HG03565 (cell line): ENCODE data around the gene PCSK9.

Experiments used
- ATAC-seq: cut with Tn5 transposase; IDR thresholded peaks from one replicate; pipeline ENCODE4 v1.9.1; 2021; ENCODE audit warnings: mild to moderate bottlenecking, moderate library complexity; ENCODE audit not compliant: unreplicated experiment

PCSK9 gene

GRCh38 chr1:55057270-55057955 is 18.1 kb downstream of the PCSK9 start:
- ATAC-seq, result no peak

GRCh38 chr1:55057956-55058298 is 18.6 kb downstream of the PCSK9 start:
- no peak for ATAC-seq

GRCh38 chr1:55059302-55060132 is 20.2 kb downstream of the PCSK9 start:
- no peak for ATAC-seq

GRCh38 chr1:55060133-55060999 is 21.0 kb downstream of the PCSK9 start:
- no peak for ATAC-seq

- ATAC-seq, result no peak
Observed at GRCh38 chr1:55061000-55061705, 21.8 kb downstream of the PCSK9 start.

GRCh38 chr1:55061706-55062321 is 22.5 kb downstream of the PCSK9 start:
- ATAC-seq, result no peak

- ATAC-seq, result no peak
Observed at GRCh38 chr1:55062801-55063576, 23.6 kb downstream of the PCSK9 start.

GRCh38 chr1:55063577-55063942 is 24.2 kb downstream of the PCSK9 start:
- ATAC-seq, result no peak

GRCh38 chr1:55064071-55064581 is 24.8 kb downstream of the PCSK9 start:
- peak; percentile 56 for ATAC-seq

GRCh38 chr1:55064861-55065263 is 25.5 kb downstream of the PCSK9 start:
- ATAC-seq, result no peak

- ATAC-seq, result no peak
Observed at GRCh38 chr1:55065648-55066047, 26.3 kb downstream of the PCSK9 start.

- ATAC-seq, result no peak
Observed at GRCh38 chr1:55067022-55067778, 27.9 kb downstream of the PCSK9 start.

- no peak for ATAC-seq
Observed at GRCh38 chr1:55067914-55068313, 28.6 kb downstream of the PCSK9 start.

GRCh38 chr1:55068638-55069037 is 29.3 kb downstream of the PCSK9 start:
- no peak for ATAC-seq

GRCh38 chr1:55069280-55069679 is 29.9 kb downstream of the PCSK9 start:
- ATAC-seq, result no peak

- ATAC-seq, result no peak
Observed at GRCh38 chr1:55070293-55071164, 31.2 kb downstream of the PCSK9 start.

- no peak for ATAC-seq
Observed at GRCh38 chr1:55071477-55071876, 32.1 kb downstream of the PCSK9 start.
